HCT116 (cell line): ENCODE measurements around the gene ADARB1. TPM values are rescaled to one million over a fixed set of nuclear protein-coding genes. Genes with fewer than 3 reads are reported as not detected.

Experiments
- ATAC-seq: fragments of 200-7000 bp; cut with Tn5 transposase; 2 replicates; pipeline ENCODE4 v1.9.1; 2020; ENCODE audit warnings: mild to moderate bottlenecking, moderate library complexity
- BruUV-seq: library from RNA; stranded (reverse); fragments of 400-500 nt; replicated peaks from 2 replicates; lab custom pipeline; 2021; lab: Mats Ljungman, UMichigan
- CTCF ChIA-PET: fragments of 300-600 bp; sonication (Branson Sonifier 250); formaldehyde crosslinking; loops from one replicate; lab custom pipeline; 2021; ENCODE audit warnings: antibody characterized with exemption; lab: Charles Lee
- POLR2A ChIA-PET: fragments of 300-600, 350-600 bp; sonication (Branson Sonifier 250); formaldehyde crosslinking; loops from one replicate; lab custom pipeline; 2021; ENCODE audit warnings: antibody characterized with exemption; lab: Charles Lee
- RAD21 ChIA-PET, 2 experiments: fragments of 300-600 bp; sonication (Branson Sonifier 250); formaldehyde crosslinking; loops; one replicate each; lab custom pipeline; 2023; ENCODE audit warnings: low total read pairs in 2 of 2; ENCODE audit not compliant: uncharacterized antibody in 2 of 2, unreplicated experiment in 2 of 2, low non-redundant PET in 1 of 2; lab: Charles Lee
- DNase-seq: peaks from one replicate; pipeline ENCODE4 v3.0.0-alpha.2; 2010; ENCODE audit warnings: low read depth, low spot score
- H2AFZ ChIP-seq: fragments of 200-600 bp; shearing (Covaris generic), sonication (generic); 2 replicates; pipeline ENCODE4 v1.6.1; 2017; ENCODE audit warnings: low read depth, mixed run types, mixed read lengths, antibody characterized with exemption, low read length; ENCODE audit not compliant: poor library complexity, severe bottlenecking
- H3K27ac ChIP-seq: 2 replicates; pipeline ENCODE4 v1.5.1; 2012; ENCODE audit warnings: low read depth, low read length
- H3K27me3 ChIP-seq: fragments of 200-600 bp; sonication (generic); 2 replicates; pipeline ENCODE4 v1.6.1; 2016; ENCODE audit warnings: mixed run types, low read length, mixed read lengths; ENCODE audit not compliant: insufficient read depth
- H3K36me3 ChIP-seq, 2 experiments: fragments of 200-500 bp in 1 of 2; fragments of 200-600 bp in 1 of 2; sonication (Bioruptor generic) in 1 of 2; sonication (generic) in 1 of 2; 2 replicates each; pipeline versions ENCODE4 v1.5.1 to v1.6.1; 2014 to 2016; ENCODE audit warnings: low read length in 2 of 2, inconsistent platforms in 1 of 2, mixed read lengths in 1 of 2, mixed run types in 1 of 2; ENCODE audit not compliant: insufficient read depth in 2 of 2, control insufficient read depth in 1 of 2
- H3K4me1 ChIP-seq, 2 experiments: fragments of 200-600 bp in 1 of 2; sonication (generic) in 1 of 2; 2 replicates each; pipeline versions ENCODE4 v1.5.1 to v1.6.1; 2012 to 2017; ENCODE audit warnings: low read length in 2 of 2, inconsistent platforms in 1 of 2, mild to moderate bottlenecking in 1 of 2, mixed read lengths in 1 of 2, mixed run types in 1 of 2, moderate library complexity in 1 of 2; ENCODE audit not compliant: insufficient read depth in 2 of 2, control insufficient read depth in 1 of 2
- H3K4me2 ChIP-seq: fragments of 200-600 bp; sonication (generic); 2 replicates; pipeline ENCODE4 v1.6.1; 2017; ENCODE audit warnings: mixed run types, low read length, mixed read lengths
- H3K4me3 ChIP-seq, 2 experiments: fragments of 200-600 bp in 1 of 2; sonication (generic) in 1 of 2; replicated peaks in 1 of 2; 2 replicates each; pipeline ENCODE4 v1.5.1; 2011 to 2016; ENCODE audit warnings: low read length in 2 of 2, control low read depth in 1 of 2, low read depth in 1 of 2, mild to moderate bottlenecking in 1 of 2, mixed read lengths in 1 of 2, mixed run types in 1 of 2
- H3K79me2 ChIP-seq: fragments of 200-600 bp; sonication (generic); 2 replicates; pipeline ENCODE4 v1.6.1; 2017; ENCODE audit warnings: mild to moderate bottlenecking, mixed run types, low read length, moderate library complexity, mixed read lengths; ENCODE audit not compliant: insufficient read depth
- H3K9ac ChIP-seq: fragments of 200-600 bp; sonication (generic); 2 replicates; pipeline ENCODE4 v1.6.1; 2016; ENCODE audit warnings: low read length, mixed read lengths
- H3K9me2 ChIP-seq: fragments of 200-600 bp; sonication (generic), shearing (Covaris generic); 2 replicates; pipeline ENCODE4 v1.6.1; 2017; ENCODE audit warnings: mixed run types, mild to moderate bottlenecking, moderate library complexity; ENCODE audit not compliant: insufficient read depth
- H3K9me3 ChIP-seq, 2 experiments: fragments of 200-500 bp in 1 of 2; fragments of 200-600 bp in 1 of 2; sonication (Bioruptor generic) in 1 of 2; sonication (generic) in 1 of 2; 2 replicates each; pipeline ENCODE4 v1.6.1; 2014 to 2017; ENCODE audit warnings: low read length in 2 of 2, mixed read lengths in 2 of 2, inconsistent platforms in 1 of 2, low read depth in 1 of 2, mild to moderate bottlenecking in 1 of 2, mixed run types in 1 of 2, moderate library complexity in 1 of 2; ENCODE audit not compliant: control insufficient read depth in 1 of 2, insufficient read depth in 1 of 2
- H4K20me1 ChIP-seq: fragments of 200-600 bp; sonication (generic), shearing (Covaris generic); 2 replicates; pipeline ENCODE4 v1.6.1; 2017; ENCODE audit warnings: mixed run types, mild to moderate bottlenecking, moderate library complexity; ENCODE audit not compliant: insufficient read depth
- CBX3 ChIP-seq: IDR thresholded peaks from 2 replicates; pipeline ENCODE4 v1.6.1; 2012; ENCODE audit warnings: low read depth
- CEBPB ChIP-seq: IDR thresholded peaks from 2 replicates; pipeline ENCODE4 v1.6.1; 2012; ENCODE audit warnings: low read depth
- EGR1 ChIP-seq: IDR thresholded peaks from 2 replicates; pipeline ENCODE4 v1.6.1; 2012; ENCODE audit warnings: low read depth
- ELF1 ChIP-seq: IDR thresholded peaks from 2 replicates; pipeline ENCODE4 v1.6.1; 2012; ENCODE audit warnings: low read depth, borderline replicate concordance
- EZH2phosphoT487 ChIP-seq: fragments of 200-600 bp; IDR thresholded peaks from 2 replicates; pipeline ENCODE4 v1.6.1; 2018; ENCODE audit warnings: antibody characterized with exemption, borderline replicate concordance
- FOSL1 ChIP-seq: IDR thresholded peaks from 2 replicates; pipeline ENCODE4 v1.6.1; 2012; ENCODE audit warnings: low read depth
- POLR2A ChIP-seq: IDR thresholded peaks from 2 replicates; pipeline ENCODE4 v1.7.0; 2011; ENCODE audit warnings: borderline replicate concordance; ENCODE audit not compliant: insufficient read depth, insufficient read length; ENCODE audit errors: extremely low read depth
- RAD21 ChIP-seq: IDR thresholded peaks from 2 replicates; pipeline ENCODE4 v1.6.1; 2012; ENCODE audit warnings: low read depth, mild to moderate bottlenecking
- SIN3A ChIP-seq: IDR thresholded peaks from 2 replicates; pipeline ENCODE4 v1.6.1; 2012; ENCODE audit warnings: low read depth
- SRF ChIP-seq: IDR thresholded peaks from 2 replicates; pipeline ENCODE4 v1.6.1; 2012; ENCODE audit warnings: low read depth
- YY1 ChIP-seq: IDR thresholded peaks from 2 replicates; pipeline ENCODE4 v1.6.1; 2011; ENCODE audit warnings: low read length, low read depth, moderate library complexity, mild to moderate bottlenecking; ENCODE audit not compliant: insufficient replicate concordance; ENCODE audit errors: extremely low read depth
- ZNF274 ChIP-seq: fragments of 200-500 bp; sonication (Bioruptor generic); IDR thresholded peaks from 2 replicates; pipeline ENCODE4 v1.6.1; 2014; ENCODE audit warnings: mild to moderate bottlenecking, low read depth, low read length, inconsistent platforms
- intact Hi-C: fragments of 100-400 bp; cut with micrococcal nuclease; formaldehyde crosslinking; loops from 2 replicates; pipeline ENCODE4 v1.10.0; 2022
- total RNA-seq: library from RNA; stranded (reverse); gene quantifications from one replicate; pipeline ENCODE4 v1.2.1, GENCODE V29; 2021; ENCODE audit not compliant: unreplicated experiment
- TF ChIP-seq, protein P1 (sequence below): IDR thresholded peaks from 2 replicates; pipeline ENCODE4 v1.6.1; 2011; ENCODE audit warnings: mild to moderate bottlenecking, low read length, moderate library complexity; ENCODE audit not compliant: insufficient replicate concordance; ENCODE audit errors: extremely low read depth
- TF ChIP-seq, protein P2 (sequence below): IDR thresholded peaks from 2 replicates; pipeline ENCODE4 v1.6.1; 2012

The ADARB1 gene
- total RNA-seq, 1 experiment from 2014 or later = 13.5 TPM

DNA sequence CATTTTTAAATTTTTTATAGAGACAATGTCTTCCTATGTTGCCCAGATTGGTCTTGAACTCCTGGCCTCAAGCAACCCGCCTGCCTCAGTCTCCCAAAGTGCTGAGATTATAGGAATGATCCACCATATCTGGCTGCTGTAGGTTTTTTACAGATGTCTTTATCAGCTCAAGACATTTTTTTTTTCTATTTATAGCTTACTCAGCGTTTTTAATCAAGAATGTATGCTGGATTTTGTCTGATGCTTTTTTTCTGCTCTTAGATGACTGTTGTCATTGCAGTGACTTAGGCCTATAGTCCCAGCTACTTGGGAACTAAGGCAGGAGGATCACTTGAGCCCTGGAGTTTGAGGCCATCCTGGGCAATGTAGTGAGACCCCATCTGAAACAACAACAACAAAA, 140.8 kb downstream of the ADARB1 start:
- no peak overlapping the region for H2AFZ ChIP-seq
- H3K27me3 ChIP-seq = no peaks in the 10 kb centered on the region
- H3K4me1 ChIP-seq = no peaks in the 10 kb centered on the region
- no peak for TF ChIP-seq SRF
- no peak for TF ChIP-seq ZNF274
- TF ChIP-seq ELF1 = no peak
- TF ChIP-seq, protein P1, sequence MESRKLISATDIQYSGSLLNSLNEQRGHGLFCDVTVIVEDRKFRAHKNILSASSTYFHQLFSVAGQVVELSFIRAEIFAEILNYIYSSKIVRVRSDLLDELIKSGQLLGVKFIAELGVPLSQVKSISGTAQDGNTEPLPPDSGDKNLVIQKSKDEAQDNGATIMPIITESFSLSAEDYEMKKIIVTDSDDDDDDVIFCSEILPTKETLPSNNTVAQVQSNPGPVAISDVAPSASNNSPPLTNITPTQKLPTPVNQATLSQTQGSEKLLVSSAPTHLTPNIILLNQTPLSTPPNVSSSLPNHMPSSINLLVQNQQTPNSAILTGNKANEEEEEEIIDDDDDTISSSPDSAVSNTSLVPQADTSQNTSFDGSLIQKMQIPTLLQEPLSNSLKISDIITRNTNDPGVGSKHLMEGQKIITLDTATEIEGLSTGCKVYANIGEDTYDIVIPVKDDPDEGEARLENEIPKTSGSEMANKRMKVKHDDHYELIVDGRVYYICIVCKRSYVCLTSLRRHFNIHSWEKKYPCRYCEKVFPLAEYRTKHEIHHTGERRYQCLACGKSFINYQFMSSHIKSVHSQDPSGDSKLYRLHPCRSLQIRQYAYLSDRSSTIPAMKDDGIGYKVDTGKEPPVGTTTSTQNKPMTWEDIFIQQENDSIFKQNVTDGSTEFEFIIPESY = no peak
- no peak for TF ChIP-seq CBX3
- TF ChIP-seq SIN3A = no peak
- no peak overlapping the region for H3K9ac ChIP-seq
- no TSS peak for BruUV-seq
- H4K20me1 ChIP-seq = no peaks in the 10 kb centered on the region
- DNase-seq (no peak), ATAC-seq (no peak)
- H3K79me2 ChIP-seq = no peaks in the 10 kb centered on the region
- H3K4me3 ChIP-seq = no peak overlapping the region
- ChIA-PET POLR2A (no interaction called here), RAD21 (no interaction called here), CTCF (no interaction called here)
- no peak overlapping the region for H3K4me2 ChIP-seq
- no peak overlapping the region for H3K27ac ChIP-seq
- peaks cover 8 to 9% of the 10 kb centered on the region in 2 experiments; a peak in 3 of 4 replicates for H3K9me3 ChIP-seq
- peaks cover 0 to 4% of the 10 kb centered on the region in 2 experiments; a peak in 1 of 4 replicates for H3K36me3 ChIP-seq
- intact Hi-C loops = no loop called here
- no peaks in the 10 kb centered on the region for H3K9me2 ChIP-seq

DNA sequence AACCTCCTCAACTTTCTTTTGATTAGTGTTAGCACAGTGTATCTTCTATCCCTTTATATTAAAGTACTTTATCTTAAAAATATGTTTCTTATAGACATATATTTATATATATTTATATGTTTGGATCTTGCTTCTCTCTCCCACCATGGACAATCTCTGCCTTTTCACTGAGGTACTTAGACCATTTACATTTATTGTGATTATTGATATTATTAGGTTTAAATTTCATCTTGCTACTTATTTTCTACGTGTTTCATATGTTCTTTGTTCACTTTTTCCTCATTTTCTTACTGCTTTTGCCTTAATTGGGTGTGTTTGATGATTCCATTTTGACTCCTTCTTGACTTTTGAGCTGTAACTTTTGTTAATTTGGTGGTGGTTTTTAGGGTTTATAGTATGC, 142.6 kb downstream of the ADARB1 start:
- BruUV-seq = no TSS peak
- DNase-seq = no peak
- ChIA-PET POLR2A (no interaction called here), RAD21 (no interaction called here), CTCF (no interaction called here)
- Histone ChIP-seq H3K4me2 (no peak overlapping the region), H3K36me3 (no peaks in the 10 kb centered on the region), H3K79me2 (no peaks in the 10 kb centered on the region), H3K27me3 (no peaks in the 10 kb centered on the region), H3K4me3 (no peak overlapping the region), H3K9me2 (no peaks in the 10 kb centered on the region), H3K9ac (no peak overlapping the region), H4K20me1 (no peaks in the 10 kb centered on the region), H3K9me3 (peaks cover 8 to 9% of the 10 kb centered on the region in 2 experiments; a peak in 3 of 4 replicates), H2AFZ (no peak overlapping the region), H3K4me1 (no peaks in the 10 kb centered on the region), H3K27ac (no peak overlapping the region)
- ATAC-seq = no peak
- intact Hi-C loops = no loop called here
- TF ChIP-seq EGR1 (no peak), RAD21 (no peak), SRF (no peak), YY1 (no peak), POLR2A (no peak), EZH2phosphoT487 (no peak), FOSL1 (no peak), ELF1 (no peak), CEBPB (no peak)
- TF ChIP-seq, protein P2, sequence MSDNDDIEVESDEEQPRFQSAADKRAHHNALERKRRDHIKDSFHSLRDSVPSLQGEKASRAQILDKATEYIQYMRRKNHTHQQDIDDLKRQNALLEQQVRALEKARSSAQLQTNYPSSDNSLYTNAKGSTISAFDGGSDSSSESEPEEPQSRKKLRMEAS = no peak
- TF ChIP-seq, protein P1 = no peak
